ENCODE measurements around the gene GJB6.

DNA sequence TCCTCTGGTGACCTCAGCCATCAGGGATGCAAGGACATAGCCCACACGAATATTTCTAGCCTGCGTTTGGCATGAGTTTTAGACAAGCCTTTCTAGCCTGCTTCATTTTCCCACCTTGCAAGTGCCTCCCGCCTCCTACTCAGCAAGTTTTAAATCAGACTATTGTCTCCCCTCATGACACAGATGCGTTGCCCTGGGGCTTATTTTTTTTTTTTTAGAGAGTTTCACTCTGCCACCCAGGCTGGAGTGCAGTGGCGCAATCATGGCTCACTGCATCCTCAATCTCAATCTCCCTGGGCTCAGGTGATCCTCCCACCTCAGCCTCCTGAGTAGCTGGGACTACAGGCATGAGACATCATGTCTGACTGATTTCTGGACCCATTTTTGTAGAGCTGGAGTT, 54.0 kb downstream of the GJB6 start:
- TF ChIP-seq EZH2 (IDR thresholded peaks at IDR 0.05; ENCODE audit: borderline replicate concordance, low read depth, low read length, severe bottlenecking) (no peak), POLR2A (IDR thresholded peaks at IDR 0.05; ENCODE audit: low read depth, low read length) (no peak), POLR2AphosphoS5 (IDR thresholded peaks at IDR 0.05; ENCODE audit: insufficient read depth, low read depth, low read length) (no peak), JUN (IDR thresholded peaks at IDR 0.05; ENCODE audit: borderline replicate concordance, insufficient read depth, insufficient read length, low read depth) (no peak), MYC (IDR thresholded peaks at IDR 0.05; ENCODE audit: low read depth, low read length) (no peak)
- TF ChIP-seq, protein P1, sequence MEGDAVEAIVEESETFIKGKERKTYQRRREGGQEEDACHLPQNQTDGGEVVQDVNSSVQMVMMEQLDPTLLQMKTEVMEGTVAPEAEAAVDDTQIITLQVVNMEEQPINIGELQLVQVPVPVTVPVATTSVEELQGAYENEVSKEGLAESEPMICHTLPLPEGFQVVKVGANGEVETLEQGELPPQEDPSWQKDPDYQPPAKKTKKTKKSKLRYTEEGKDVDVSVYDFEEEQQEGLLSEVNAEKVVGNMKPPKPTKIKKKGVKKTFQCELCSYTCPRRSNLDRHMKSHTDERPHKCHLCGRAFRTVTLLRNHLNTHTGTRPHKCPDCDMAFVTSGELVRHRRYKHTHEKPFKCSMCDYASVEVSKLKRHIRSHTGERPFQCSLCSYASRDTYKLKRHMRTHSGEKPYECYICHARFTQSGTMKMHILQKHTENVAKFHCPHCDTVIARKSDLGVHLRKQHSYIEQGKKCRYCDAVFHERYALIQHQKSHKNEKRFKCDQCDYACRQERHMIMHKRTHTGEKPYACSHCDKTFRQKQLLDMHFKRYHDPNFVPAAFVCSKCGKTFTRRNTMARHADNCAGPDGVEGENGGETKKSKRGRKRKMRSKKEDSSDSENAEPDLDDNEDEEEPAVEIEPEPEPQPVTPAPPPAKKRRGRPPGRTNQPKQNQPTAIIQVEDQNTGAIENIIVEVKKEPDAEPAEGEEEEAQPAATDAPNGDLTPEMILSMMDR (IDR thresholded peaks at IDR 0.05; ENCODE audit: extremely low read depth in 1 of 2, insufficient read depth in 1 of 2, low read depth in 1 of 2, low read length in 2 of 2), result no peak
- TF ChIP-seq, protein P2, sequence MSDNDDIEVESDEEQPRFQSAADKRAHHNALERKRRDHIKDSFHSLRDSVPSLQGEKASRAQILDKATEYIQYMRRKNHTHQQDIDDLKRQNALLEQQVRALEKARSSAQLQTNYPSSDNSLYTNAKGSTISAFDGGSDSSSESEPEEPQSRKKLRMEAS (IDR thresholded peaks at IDR 0.05; ENCODE audit: insufficient read depth, insufficient read length), result no peak
